Activated T-cell treated with anti-CD3 and anti-CD28 coated beads for 1 hour (primary cell): ENCODE data around the gene CREB3L2.
"Not testable (repeated sequence)": the region's sequence is repeated elsewhere in the genome, so short reads cannot be mapped to it uniquely, and the experiment has no call there.

Experiments
- DNase-seq: peaks from one replicate; pipeline ENCODE4 v3.0.0-alpha.2; 2020; ENCODE audit warnings: low read depth

The CREB3L2 gene

DNA sequence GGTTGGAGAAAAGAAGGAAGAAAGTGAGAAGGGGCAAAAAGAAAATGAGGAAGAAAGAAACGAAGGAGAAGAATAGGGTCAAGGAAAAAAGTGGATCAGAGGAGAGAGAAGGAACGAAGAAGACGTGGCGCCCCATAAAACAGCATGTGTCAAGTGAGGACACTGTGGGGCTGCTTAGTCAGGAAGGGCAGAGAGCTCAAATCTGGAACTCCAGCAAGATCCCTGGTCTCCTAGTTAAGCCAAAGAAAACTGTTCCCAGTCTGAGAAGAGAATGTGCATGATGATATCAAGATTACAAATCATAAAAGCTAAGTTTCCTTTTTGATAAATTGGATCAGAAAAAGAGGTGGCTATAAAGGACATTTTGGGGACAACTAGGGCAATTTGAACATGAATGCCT lies 33.0 kb downstream of the CREB3L2 start:
- no peak for DNase-seq

DNA sequence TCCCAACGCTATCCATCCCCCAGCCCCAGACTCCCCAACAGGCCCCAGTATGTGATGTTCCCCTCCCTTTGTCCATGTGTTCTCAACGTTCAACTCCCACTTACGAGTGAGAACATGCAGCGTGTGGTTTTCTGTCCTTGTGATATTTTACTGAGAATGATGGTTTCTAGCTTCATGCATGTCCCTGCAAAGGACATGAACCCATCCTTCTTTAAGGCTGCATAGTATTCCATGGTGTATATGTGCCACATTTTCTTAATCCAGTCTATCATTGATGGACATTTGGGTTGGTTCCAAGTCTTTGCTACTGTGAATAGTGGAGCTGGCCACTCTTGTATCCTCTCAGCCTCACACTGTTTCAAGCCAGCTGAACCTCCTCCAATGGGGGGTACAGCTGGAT lies 33.5 kb downstream of the CREB3L2 start:
- not testable (repeated sequence) for DNase-seq

DNA sequence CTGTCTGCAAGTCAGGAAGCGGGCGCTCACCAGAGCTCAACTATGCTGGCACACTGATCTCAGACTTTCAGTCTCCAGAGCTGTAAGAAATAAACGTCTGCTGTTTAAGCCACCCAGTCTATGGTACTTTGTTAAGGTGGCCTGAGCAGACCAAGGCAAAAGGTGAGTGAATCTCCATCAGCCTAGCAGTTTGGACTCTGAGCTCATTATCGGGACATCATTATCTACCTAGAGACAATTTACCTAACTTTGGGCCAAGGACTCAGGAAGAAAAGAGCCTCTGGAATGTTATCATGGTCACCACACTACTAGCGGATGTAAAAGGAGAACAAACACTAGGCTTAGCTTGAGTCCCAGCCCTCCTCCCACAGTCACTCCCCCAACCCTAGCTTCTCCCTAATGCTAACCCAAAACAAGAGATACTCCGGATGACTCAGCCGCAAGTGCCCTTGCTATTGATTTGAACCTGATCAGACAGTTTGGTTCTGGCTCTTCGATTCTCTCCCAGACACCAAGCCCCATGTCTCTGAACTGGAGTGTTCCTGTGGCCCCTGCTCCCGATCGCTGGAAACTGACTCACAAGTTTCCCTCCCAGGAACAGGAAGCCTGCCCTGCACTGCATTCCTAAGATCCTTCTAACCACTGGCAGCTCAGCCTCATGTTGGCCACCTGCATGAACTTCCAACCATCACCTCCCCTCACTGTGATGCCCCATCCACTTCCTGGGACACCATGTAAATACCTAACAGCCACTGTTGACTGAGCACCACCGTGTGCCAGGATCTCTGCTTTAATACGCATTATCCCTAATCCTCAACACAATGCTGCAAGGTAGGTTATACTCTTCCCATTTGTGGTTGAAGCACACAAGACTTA lies 34.5 kb downstream of the CREB3L2 start:
- no peak for DNase-seq

DNA sequence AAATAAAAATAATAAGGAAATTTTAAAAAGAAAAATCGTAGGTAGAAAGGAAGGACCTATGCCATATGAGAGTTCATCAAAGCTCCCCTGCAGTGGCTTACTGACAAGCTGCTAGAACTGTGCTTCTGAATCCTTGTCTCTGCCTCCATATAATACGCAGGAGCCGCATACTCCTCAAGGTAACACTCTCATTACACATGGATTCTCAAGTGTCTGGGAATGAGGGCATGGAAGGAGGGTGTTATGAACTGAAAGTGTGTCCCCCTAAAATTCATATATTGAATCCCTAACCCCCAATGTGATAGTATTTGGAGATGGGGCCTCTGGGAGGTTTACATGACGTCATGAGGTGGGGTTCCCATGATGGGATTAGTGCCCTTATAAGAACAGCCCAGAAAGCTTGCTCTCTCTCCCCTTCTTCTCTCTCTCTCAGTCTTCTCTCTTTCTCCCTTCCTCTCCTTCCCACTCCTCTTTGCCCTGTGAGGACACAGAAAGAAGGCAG lies 35.2 kb downstream of the CREB3L2 start:
- DNase-seq, result no peak

DNA sequence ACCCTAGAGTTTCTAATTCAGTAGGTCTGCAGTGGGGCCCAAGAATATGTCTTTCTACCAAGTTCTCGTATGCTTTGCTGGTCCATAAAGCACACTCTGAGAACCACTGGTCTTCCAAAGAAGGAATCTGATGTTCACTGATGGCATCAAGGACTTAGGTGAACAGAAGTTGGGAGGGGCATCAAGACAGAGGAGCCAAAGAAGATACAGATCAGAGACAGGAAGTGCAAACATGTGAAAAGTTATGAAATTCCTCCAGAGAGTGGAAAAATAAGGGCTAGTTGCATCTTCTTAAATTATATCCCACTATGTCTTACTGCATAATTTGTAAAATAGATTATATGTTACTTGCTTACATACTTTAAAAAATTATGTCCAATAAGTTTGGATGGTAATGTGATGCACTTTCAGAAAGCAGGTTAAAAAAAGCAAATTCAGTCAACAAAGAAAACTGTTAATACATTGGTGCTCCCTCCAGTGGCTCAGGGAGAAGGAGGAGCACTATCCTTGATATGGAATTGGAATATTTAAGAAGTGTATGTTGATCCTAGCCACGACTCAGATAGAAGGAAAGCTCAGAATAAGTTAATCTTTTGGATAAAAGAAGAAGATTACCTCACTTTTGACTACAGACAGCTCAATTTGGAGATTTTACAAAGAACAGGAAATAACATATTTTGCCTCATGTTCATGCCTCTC lies 35.8 kb downstream of the CREB3L2 start:
- DNase-seq, result no peak

DNA sequence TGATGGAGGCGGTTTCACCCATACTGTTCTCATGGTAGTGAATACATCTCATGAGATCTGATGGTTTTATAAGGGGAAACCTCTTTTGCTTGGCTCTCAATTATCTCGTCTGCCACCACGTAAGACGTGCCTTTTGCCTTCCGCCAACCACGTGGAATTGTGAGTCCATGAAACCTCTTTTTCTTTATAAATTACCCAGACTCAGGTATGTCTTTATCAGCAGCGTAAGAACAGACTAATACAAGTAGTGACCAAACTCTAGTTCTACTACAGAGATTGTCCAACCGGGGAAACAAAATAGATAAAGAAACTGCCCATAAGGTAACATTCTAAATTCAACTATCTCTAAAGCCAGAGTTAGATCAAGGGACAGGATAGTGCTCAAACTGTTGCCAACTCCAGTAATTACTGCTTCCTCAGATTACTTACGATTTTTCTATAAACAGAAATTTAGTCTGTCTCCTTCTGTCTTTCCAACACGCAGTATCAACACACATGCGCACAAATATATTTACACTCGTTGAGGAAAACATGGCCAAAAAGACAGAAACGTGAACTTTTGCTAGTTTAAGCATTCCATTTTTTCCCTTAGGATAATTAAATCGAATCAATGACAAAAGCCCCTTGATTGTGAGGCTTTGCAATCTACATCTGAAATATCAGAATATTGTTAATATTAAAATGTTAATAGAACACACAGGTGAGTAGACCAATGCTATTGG lies 36.9 kb downstream of the CREB3L2 start:
- DNase-seq, result no peak

DNA sequence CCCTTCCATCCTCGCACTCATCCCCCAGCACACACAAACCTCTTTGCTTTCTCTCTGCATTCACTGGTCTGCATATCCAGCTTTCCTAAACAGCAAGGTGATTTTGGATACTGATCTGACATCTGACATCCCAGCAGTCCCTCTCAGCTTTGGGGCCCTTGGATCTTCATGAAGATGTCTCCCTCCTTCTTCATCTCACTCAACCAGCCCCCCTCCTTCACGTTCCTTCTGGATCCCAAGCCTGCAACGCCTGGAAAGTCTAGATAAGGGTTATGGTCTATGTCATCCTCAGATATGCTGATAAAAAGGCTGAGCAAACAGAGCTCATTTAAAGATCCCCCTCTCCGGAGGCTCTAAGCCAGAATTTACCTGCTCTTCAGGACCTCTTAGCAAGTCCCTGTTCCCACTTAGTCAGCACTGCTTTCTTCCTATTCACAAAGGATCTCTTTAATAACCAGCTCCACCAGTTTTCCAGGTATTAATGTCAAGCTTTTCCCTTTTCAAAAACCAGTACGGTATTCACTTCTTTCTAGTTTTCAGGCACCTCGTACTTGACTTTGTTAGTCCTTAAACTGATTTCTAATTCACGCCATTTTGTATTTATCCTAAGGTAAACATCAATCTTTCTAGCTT lies 38.9 kb downstream of the CREB3L2 start:
- DNase-seq, result no peak

DNA sequence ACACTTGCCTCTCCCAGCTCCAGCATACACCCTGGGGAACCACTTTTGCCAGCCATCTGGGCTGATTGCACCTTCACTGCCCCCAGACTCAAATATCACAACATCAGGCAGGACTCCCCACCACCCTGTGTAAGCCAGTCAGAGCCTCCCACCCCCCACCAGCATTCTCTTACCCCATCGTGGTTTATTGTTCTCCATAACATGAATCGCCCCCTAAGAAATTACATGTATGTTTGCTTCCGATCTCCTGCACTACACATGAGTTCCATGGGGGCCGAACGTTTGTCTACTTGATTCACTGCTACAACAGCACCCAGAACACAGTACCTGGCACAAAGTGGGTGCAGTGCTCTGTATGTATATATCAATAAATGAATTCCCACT lies 39.4 kb downstream of the CREB3L2 start:
- DNase-seq, result no peak

DNA sequence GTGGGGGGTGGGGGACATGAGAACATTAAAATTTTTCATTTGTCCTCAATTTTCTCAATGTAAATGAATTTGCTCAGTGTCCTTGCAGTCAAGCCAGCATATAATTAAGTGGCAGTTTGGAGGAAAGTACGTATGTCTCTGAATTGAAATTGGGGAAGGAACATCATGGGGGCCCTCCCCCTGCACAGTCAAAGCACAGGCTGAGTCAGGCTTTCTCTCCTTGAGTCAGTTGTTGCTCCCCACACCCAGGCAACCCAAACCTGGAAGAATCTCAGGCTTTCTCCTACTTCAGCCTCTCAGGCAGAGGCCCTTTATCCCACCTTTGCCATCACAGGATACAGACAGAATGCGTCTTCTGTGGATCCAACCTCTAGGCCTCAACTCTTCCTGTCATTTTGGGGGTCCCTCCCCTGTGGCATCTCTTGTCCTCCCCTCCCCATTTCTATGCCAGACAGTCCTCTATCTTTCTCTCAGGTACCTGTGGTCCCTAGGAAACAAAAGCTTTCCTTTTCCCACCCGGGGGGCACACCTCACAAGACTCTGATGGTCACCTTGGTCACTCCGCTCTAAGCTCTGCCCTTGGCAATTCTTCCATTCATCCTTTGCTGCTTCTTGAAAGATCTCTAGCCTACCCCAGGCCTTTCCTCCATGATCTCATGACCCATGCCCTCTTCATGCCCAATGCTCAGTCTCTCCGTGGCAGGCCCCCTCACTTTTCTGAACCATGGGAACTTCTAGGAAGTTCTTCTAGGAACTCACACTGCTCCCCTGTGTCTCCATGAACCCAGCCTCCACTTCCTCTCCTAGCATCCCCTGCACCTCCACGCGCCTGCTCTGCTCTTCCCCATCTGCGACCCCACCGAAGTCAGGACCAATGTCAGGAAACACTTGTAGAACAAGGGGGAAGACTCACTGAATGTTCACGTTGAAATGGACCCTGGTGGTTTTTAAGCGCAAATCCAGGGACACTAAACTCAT lies 40.4 kb downstream of the CREB3L2 start:
- no peak for DNase-seq

DNA sequence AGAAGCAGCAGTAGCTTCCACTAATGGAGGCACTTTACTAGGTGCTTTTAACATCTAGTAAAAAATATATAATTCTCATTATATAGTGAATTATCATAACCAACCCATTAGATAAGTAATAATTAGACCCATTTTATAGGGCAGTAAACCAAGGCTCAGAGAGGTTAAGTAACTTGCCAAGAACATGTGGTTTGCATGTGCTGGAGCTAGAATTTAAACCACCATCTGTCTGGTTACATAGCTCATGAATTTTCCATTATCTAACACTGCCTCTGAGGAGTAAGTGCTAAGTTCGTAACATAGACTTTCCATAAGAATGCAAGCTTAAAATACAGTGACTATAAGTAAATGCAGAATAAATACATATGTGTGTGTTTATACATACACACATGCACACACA lies 41.9 kb downstream of the CREB3L2 start:
- no peak for DNase-seq

DNA sequence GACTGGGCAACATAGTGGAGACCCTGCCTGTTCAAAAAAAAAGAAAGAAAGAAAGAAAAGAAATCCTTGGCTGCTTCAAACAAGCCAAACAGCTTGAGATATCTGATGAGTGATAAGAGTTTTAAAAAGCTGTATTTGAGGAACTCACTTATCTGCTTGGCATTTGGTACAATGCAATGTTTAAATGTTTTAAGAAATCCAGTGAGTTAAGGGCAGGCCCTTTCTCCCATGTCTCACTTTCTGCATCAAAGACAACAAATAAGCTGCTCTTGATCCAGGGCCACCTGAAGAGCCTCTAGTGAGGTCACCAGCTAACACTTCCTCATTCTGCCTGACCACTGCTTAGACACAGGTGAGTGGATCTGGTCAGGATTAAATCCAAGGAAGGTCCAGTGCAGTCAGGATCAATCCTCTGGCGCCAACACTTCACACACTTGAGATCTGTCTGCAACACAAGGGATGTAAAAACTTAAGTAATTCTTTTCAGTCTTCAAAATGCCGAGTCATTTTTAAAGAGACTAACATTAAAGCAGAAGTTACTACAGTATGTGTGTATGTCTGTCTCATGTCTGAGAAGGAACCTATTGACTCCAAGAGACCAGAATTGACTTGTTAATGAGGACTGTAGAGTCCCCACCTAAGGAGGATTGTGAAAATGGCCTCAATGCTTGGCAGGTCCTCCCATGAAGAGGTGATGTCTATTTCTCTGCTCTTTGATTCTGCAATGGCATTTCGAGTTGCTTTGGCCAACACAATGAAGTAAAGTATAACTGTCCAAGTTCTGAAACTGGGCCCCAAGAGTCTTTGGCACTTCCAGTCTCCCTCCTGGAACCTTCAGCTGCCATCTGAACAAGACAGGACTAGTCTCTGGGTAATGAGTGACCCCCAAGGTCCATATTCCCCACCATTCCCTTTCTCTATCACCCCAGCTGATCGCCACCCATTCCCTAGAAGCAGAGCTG lies 43.1 kb downstream of the CREB3L2 start:
- no peak for DNase-seq

DNA sequence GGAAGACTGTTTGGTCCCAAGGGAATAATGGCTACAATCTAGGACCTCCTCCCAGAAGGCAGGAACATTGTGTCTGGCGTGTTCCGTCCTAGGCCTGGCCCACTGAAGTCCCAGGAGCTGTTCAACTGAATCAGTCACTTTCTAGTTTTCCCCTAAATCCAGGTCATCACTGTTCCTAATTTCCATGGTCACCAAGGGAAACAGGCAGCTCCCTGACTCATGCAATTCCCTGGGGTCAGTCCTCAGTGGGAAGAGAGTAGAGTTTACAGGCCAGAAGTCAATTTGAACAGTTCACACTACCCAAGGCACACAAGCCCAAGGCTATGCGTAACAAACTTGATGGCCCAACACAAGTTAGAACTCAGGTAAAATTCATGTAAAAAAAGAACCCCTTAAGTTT lies 44.0 kb downstream of the CREB3L2 start:
- no peak for DNase-seq

DNA sequence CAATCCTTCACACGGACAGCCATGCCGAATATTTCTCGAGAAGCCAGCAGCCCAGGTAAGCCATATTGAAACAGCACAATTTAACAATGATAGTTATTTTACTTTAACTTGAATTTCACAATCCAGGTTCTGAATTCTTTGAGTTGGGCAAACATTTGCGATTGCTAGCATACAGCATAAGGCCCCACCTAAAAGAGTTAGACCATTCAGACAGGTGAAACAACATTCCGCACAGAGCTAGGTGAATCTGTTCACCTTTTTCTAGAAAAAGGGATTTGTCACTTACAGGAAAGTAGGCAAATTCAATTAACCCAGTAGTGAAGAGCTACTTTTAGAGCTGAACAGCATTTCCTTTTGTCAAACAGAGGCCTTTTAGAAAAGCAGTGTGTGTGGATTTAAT lies 45.3 kb downstream of the CREB3L2 start:
- no peak for DNase-seq

DNA sequence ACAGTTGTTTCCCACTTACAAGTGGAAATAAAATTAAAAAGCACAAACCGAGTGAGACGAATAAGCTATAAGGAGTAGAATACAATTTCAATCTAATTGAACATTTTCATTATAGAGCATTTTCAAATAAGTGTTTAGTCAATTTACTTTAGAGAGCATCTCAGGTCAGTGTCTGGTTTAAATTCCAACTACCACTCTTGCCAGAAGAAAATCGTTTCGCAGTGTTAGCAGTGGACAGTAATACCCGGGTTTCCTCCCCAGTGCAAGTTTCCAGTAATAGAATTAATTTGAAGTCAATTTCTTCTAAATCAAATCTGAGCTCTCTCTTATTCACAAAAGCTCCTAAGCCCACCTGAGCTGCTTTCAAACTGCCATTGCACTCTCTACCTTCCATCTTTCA lies 45.7 kb downstream of the CREB3L2 start:
- no peak for DNase-seq

DNA sequence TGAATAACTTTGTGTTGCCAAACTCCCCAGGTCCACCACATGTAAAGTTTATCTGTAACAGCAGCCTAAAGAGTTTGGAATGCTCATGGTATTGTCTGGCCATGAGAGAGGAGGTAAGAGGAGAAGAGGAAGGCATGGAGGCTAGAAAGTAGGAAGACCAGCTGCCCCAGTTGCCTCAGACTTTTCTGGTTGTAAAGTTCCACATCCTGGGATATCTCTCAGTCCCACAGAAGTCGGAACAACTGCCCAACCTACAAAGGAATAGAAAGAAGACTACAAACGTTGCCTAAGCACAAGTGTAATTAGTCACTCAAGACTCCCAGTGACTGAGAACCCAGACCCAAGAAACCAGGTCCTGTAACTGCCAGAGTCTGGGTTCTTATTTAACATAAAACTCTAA lies 47.3 kb downstream of the CREB3L2 start:
- DNase-seq, result no peak

DNA sequence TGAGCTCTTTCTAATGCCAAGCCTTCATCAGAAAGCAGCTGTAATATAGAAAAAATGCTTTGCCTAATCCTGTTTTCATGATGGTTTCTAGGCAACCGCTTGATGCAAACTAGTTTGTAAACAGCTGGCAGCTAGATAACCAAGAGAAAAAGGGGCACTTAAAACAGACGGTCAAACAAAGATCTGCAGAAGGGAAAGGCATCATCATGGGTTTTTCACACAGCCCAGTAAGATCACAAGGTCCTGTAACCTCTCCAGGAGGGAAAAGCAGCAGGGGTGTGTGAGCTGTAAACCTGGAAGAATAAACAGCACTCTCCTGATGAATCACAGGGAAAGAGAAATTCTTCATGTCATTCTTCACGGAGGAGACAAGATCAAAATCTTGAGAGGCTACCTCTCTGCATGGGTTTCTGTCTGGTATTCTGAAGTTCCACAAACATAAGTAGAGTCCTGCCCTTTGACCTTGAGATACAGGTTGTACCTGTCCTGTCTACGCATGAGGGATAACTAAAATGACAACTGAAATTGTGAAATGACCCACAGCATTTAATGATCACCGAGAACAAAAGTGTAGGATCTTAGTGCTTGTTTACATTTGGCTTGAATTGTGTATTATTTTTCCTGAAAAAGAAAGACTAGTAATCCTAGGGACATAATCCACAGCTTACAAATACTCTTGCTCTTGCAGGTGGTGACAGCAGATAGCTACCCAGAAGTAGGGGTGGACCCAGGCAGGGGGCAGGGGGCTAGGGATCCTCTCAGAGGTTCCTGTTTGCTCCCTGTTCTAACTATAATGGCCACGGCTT lies 48.0 kb downstream of the CREB3L2 start:
- DNase-seq, result no peak

DNA sequence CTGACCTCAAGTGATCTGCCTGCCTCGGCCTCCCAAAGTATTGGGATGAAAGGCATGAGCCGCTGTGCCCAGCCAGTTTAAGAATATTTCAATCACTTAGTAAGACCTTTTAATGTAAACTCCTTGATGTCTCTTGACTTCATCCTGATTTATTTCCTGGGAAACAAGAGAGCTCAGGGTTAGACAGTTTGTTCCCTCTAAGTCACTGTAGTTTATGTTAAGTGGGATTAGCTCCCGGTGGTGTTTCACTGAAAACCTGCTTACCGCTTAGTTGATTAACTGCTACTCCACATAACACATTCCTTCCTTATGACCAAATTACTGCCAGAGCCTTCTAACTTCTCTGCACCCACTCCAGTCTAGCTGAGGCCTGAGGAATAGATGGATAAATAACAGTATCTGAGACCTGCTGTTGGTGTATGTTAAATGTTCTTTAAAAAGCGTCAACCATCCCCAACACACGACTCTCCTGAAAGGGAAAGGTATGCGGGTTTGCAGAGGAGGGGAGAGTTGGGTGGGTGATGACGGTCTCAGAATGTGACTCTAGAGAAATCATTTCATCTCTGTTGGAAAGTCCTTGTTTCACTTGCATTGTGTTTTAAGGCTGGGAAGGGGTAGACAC lies 48.7 kb downstream of the CREB3L2 start:
- no peak for DNase-seq

DNA sequence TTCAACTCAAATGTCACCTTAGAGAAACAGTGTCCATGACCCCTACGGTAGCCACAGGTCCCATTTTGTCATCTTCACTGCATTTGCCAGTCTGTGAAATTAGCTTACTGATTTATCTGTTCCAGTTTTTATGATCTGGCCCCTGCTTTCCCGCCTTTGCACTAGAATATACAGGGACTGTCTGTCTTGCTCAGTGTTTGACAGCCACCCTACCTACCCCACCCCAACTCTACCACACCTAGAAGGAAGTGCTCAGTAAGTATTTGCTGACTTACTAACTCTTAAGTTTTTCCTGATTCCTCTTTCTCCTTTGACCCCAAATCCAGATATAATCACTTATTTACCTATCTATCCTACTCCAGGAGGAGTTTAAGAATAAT lies 49.5 kb downstream of the CREB3L2 start:
- no peak for DNase-seq
